Nephron (organoid): ENCODE data around the gene ENKUR.

ENCODE experiments used
- H3K27ac Mint-ChIP-seq, 3 experiments: 2 replicates each; pipeline ENCODE4 v1.8.0; 2020; ENCODE audit warnings: mixed read lengths in 3 of 3, mild to moderate bottlenecking in 2 of 3, moderate library complexity in 1 of 3
- H3K27me3 Mint-ChIP-seq: 2 replicates; pipeline ENCODE4 v1.8.0; 2021; ENCODE audit warnings: low read depth, mild to moderate bottlenecking, moderate library complexity, mixed read lengths
- H3K36me3 Mint-ChIP-seq: 2 replicates; pipeline ENCODE4 v1.8.0; 2020; ENCODE audit warnings: low read depth, mixed read lengths
- H3K4me1 Mint-ChIP-seq: 2 replicates; pipeline ENCODE4 v1.8.0; 2020; ENCODE audit warnings: mixed read lengths
- H3K4me3 Mint-ChIP-seq, 3 experiments: 2 replicates each; pipeline ENCODE4 v1.8.0; 2020; ENCODE audit warnings: mild to moderate bottlenecking in 3 of 3, mixed read lengths in 3 of 3, moderate library complexity in 2 of 3
- H3K9me3 Mint-ChIP-seq: 2 replicates; pipeline ENCODE4 v1.8.0; 2020; ENCODE audit warnings: mixed read lengths
- CTCF ChIP-seq, 3 experiments: fragments of 200-600 bp; sonication (generic); IDR thresholded peaks; one replicate each; pipeline ENCODE4 v1.5.0; 2021; ENCODE audit warnings: antibody characterized with exemption in 3 of 3; ENCODE audit not compliant: unreplicated experiment in 3 of 3

ENKUR gene

GRCh38 chr10:25024528-25024927, 8.6 kb upstream of the ENKUR start:
- no peaks in the 10 kb centered on the region for H3K9me3 Mint-ChIP-seq
- no peaks in the 10 kb centered on the region for H3K4me1 Mint-ChIP-seq
- H3K27me3 Mint-ChIP-seq = no peaks in the 10 kb centered on the region
- H3K27ac Mint-ChIP-seq = no peak overlapping the region
- H3K4me3 Mint-ChIP-seq = no peak overlapping the region
- no peak for TF ChIP-seq CTCF (IDR thresholded peaks at IDR 0.05; ENCODE audit: unreplicated experiment in 3 of 3)
- H3K36me3 Mint-ChIP-seq = peaks cover 12% of the 10 kb centered on the region

GRCh38 chr10:25023278-25023677, 7.3 kb upstream of the ENKUR start:
- Mint-ChIP-seq H3K4me1 (no peaks in the 10 kb centered on the region), H3K9me3 (no peaks in the 10 kb centered on the region), H3K36me3 (peaks cover 12% of the 10 kb centered on the region), H3K4me3 (no peak overlapping the region), H3K27ac (no peak overlapping the region), H3K27me3 (no peaks in the 10 kb centered on the region)
- TF ChIP-seq CTCF (IDR thresholded peaks at IDR 0.05; ENCODE audit: unreplicated experiment in 3 of 3) = no peak

- no peak overlapping the region for H3K27ac Mint-ChIP-seq
- peaks cover 17% of the 10 kb centered on the region for H3K4me1 Mint-ChIP-seq
- H3K27me3 Mint-ChIP-seq = no peaks in the 10 kb centered on the region
- H3K4me3 Mint-ChIP-seq = peak overlapping the region in 1 of 3 experiments; percentile 30
- peaks cover 11% of the 10 kb centered on the region for H3K36me3 Mint-ChIP-seq
- no peaks in the 10 kb centered on the region for H3K9me3 Mint-ChIP-seq
- no peak for TF ChIP-seq CTCF (IDR thresholded peaks at IDR 0.05; ENCODE audit: unreplicated experiment in 3 of 3)
These were observed 2.7 kb upstream of the ENKUR start for GRCh38 chr10:25018703-25019102.

GRCh38 chr10:25017661-25018060, 1.7 kb upstream of the ENKUR start:
- H3K9me3 Mint-ChIP-seq = no peaks in the 10 kb centered on the region
- H3K4me3 Mint-ChIP-seq = peak overlapping the region; percentile 90 to 93 (median 91)
- no peak for TF ChIP-seq CTCF (IDR thresholded peaks at IDR 0.05; ENCODE audit: unreplicated experiment in 3 of 3)

GRCh38 chr10:25017154-25017590, 1.2 kb upstream of the ENKUR start:
- Mint-ChIP-seq H3K9me3 (no peaks in the 10 kb centered on the region), H3K36me3 (peaks cover 4% of the 10 kb centered on the region)
- no peak for TF ChIP-seq CTCF (IDR thresholded peaks at IDR 0.05; ENCODE audit: unreplicated experiment in 3 of 3)

More at GRCh38 chr10:25017661-25018060, 1.7 kb upstream of the ENKUR start:
- no peaks in the 10 kb centered on the region for H3K27me3 Mint-ChIP-seq
- H3K4me1 Mint-ChIP-seq = peaks cover 17% of the 10 kb centered on the region
- peak overlapping the region; percentile 100 for H3K27ac Mint-ChIP-seq
- peaks cover 5% of the 10 kb centered on the region for H3K36me3 Mint-ChIP-seq

DNA sequence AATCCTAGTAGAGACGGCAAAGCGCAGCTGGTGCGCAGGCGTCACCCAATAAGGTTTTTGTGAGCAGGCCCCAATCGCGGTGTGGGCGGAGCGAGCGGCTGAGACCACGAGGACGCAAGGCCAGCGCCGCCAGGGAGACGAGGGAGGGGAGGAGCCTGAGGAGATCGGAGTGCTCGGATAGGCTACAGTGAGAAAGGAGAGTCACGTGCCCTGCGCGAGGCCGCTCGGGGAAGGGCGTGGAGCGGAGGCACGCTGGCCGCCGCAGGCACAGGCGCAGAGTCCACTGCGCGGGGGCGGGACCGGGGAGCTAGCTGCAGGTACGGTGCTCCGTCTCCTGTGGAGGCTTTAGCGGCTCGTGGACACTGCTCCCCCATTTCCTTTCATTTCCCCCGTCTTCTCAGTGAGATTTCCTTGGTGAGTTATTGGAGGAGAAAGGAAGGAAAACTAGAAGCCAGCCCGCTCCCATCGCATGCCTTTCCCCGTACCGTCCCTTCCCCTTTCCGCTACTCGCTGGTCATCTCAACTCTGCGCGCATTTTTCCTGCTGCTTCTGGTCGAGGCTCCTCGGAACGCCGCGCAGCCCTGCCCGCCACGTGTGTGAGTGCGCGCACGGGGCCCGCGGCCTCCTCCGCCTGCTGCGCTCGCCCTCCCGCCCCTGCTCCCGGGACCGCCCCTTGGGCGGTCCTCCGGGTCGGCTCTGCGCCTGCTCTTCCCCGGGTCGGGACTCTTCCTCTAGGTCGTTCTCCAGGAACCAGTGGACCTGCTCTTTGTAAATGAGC, 607 bp upstream of the ENKUR start, which contains the start of gene THNSL1:
TSS of gene THNSL1 (plus strand) at position 237 of the 778 bp plus-strand sequence. CDS start 6,612 bp downstream, outside the sequence.
- Mint-ChIP-seq H3K36me3 (no peaks in the 10 kb centered on the region), H3K4me3 (peak within 1 kb of the TSS; percentile 90 to 93 (median 91)), H3K27ac (peak within 1 kb of the TSS; percentile 100), H3K4me1 (peaks cover 17% of the 10 kb centered on the region), H3K9me3 (no peaks in the 10 kb centered on the region), H3K27me3 (no peaks in the 10 kb centered on the region)
- no peak for TF ChIP-seq CTCF (IDR thresholded peaks at IDR 0.05; ENCODE audit: unreplicated experiment in 3 of 3)

More at GRCh38 chr10:25017154-25017590, 1.2 kb upstream of the ENKUR start:
- Mint-ChIP-seq H3K4me1 (peaks cover 17% of the 10 kb centered on the region), H3K4me3 (peak overlapping the region; percentile 90 to 93 (median 91)), H3K27me3 (no peaks in the 10 kb centered on the region), H3K27ac (peak overlapping the region; percentile 100)
